ENCODE data around the gene PLEKHG5.
"Not testable (repeated sequence)": the region's sequence is repeated elsewhere in the genome, so short reads cannot be mapped to it uniquely, and the experiment has no call there.

The PLEKHG5 gene

DNA sequence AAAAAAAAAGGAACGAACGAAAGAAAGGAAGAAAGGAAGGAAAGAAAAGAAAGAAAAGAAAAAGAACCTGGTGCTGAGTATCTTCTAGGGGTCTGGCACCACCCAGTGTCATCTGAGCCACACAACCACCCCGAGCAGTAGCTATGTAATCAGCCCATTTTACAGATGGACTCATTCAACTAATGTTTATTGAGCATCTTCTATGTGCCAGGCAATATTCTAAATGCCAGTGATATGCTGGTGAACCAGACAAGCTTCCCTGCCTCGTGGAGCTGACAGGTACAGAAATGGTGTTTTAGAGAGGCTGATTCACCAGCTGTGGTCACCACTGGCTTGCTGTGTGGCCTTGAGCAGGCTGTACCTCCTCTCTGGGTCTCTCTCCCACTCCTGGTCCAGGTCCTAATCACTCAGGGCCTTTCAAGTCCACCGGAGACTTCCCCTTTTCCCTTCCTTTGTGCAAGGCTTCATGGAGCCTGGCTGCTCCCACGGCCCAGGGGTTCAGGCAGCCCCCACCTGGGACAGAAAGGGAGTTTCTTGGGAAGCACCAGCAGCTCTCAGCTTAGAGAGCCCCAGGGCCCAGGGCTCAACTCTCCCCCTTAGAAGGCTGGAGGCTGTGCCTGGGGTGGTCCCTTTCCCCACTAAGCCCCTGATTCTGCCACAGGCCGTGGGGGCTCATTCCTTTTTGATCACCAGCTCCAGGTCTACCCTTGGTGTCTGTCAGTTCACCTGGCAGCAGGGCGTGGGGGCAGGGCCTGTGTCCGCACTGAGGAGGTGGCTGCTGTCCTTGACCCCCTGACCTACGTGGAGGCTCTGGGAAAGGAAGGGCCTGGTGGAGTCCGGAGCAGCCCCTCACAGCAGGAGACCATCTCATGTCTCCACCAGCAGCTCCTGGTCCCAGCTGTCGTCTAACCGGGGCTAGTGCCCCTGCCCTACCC, 59.6 kb downstream of the PLEKHG5 start:
- not testable (repeated sequence) for H3K36me3 ChIP-seq (ENCODE audit: insufficient read depth, low read length); H3K4me3 ChIP-seq (ENCODE audit: low read length); H3K4me1 ChIP-seq (ENCODE audit: control insufficient read depth, insufficient read depth, low read length); H3K4me2 ChIP-seq (ENCODE audit: low read length); H3K9ac ChIP-seq (ENCODE audit: low read depth, low read length); H3K9me3 ChIP-seq (replicated peaks; ENCODE audit: low read length)
- H3K27me3 ChIP-seq (ENCODE audit: control insufficient read depth, insufficient read depth, low read length): peaks cover 48% of the 10 kb centered on the region

DNA sequence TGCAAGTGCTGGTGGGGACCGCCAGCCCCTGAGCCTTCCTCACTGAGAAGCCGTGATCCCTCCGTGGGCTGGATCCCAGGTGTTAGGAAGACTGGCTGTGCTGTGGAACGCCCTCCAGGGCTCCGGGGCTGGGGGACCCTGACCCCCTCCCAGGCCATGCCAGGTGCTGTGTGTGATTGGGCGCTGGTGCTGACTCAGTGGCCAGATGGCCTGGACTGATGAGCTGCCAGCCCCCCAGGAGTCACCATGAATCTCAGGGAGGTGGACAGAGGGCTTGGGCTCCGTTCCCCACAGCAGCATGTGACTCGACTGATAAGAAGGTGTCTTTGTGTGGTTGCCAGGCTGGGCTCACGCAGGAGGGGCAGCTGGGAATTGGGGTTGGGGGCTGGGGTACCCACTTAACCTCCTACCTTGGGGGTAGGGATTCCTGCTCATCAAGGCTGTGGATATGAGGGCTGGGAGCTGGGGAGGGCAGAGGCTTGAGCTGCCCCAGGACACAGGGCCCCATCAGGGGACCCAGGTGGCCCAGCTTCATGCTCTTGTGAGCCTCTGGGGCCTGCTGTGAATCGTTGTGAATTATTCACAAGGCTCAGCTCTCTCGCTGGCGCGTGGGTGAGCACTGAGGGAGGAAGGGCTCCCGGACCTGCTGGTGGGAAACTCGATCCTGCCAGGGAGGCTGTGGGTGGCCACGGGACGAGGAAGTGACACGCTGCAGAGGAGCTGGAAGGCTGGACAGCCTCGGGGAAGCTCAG, 61.6 kb downstream of the PLEKHG5 start:
- H3K4me3 ChIP-seq (ENCODE audit: low read length); H3K4me2 ChIP-seq (ENCODE audit: low read length); H3K4me1 ChIP-seq (ENCODE audit: control insufficient read depth, insufficient read depth, low read length); H3K36me3 ChIP-seq (ENCODE audit: insufficient read depth, low read length); H3K9ac ChIP-seq (ENCODE audit: low read depth, low read length); H3K9me3 ChIP-seq (replicated peaks; ENCODE audit: low read length): not testable (repeated sequence)
- H3K27me3 ChIP-seq (ENCODE audit: control insufficient read depth, insufficient read depth, low read length): peaks cover 59% of the 10 kb centered on the region

DNA sequence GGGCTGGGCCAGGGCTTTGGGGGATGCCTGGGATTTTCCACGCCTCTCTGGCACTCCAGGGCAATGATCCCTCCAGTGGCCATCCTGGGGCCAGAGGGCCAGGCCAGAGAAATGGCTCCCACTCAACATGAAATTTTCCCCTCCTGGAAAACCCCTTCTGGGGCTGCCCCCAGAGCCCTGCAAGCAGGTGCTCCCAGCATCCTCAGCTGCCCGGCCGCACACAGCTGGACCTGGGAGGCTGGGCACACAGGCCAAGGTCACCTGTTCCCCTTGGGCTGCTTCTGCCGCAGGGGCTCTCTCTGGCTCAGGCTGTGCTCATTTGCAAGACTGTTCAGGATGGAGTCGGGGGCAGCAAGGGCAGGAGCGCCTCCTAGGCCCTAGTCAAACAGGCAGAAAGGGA, 63.0 kb downstream of the PLEKHG5 start:
- peaks cover 65% of the 10 kb centered on the region for H3K27me3 ChIP-seq (ENCODE audit: control insufficient read depth, insufficient read depth, low read length)
- peaks cover 18% of the 10 kb centered on the region for H3K4me1 ChIP-seq (ENCODE audit: control insufficient read depth, insufficient read depth, low read length)
- H3K4me3 ChIP-seq (ENCODE audit: low read length); H3K36me3 ChIP-seq (ENCODE audit: insufficient read depth, low read length); H3K9ac ChIP-seq (ENCODE audit: low read depth, low read length); H3K4me2 ChIP-seq (ENCODE audit: low read length); H3K9me3 ChIP-seq (replicated peaks; ENCODE audit: low read length): not testable (repeated sequence)

DNA sequence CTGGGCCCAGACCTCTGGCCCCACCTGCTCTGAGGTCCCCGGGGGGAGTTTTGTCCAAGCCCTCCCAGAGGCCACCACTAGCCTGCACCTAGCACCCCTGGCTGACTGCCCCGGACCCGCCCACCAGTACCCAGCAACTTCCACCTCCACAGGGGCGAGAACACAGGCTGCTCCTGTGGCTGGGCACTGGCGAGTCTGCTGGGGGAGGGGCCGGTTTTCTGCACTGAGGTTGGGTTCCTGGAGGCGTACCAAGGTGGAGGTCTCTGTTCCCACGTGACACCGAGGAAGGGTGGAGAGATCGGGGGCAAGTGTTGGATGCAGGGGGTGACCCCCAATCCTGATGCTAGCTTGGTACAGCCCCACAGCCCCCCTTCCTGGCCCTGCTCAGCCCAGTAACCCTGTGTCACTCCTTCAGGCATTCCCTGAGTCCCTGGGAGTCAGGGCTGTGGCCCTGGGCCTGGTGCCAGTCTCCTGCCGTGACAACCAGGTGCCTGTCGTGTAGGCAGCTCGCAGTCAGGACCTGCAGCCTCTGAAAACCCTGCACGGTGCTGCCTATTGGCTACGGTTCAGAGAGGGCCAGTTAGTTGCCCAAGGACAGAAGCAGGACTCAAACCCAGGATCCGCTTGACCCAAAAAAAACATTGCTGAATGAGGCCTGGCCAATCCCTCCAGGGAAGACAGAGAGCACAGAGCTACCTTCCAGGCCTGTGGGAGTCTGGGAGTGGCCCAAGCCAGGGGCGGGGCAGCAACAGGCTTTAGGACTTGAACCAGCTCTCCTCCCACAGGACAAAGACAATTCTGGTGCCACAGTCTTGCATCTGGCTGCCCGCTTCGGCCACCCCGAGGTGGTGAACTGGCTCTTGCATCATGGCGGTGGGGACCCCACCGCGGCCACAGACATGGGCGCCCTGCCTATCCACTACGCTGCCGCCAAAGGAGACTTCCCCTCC, 63.8 kb downstream of the PLEKHG5 start:
- Histone ChIP-seq H3K9ac (ENCODE audit: low read depth, low read length) (no peak overlapping the region), H3K4me3 (ENCODE audit: low read length) (no peak overlapping the region), H3K36me3 (ENCODE audit: insufficient read depth, low read length) (no peaks in the 10 kb centered on the region), H3K9me3 (replicated peaks; ENCODE audit: low read length) (no peaks in the 10 kb centered on the region), H3K27me3 (ENCODE audit: control insufficient read depth, insufficient read depth, low read length) (peaks cover 70% of the 10 kb centered on the region), H3K4me1 (ENCODE audit: control insufficient read depth, insufficient read depth, low read length) (peaks cover 25% of the 10 kb centered on the region), H3K4me2 (ENCODE audit: low read length) (no peak overlapping the region)

DNA sequence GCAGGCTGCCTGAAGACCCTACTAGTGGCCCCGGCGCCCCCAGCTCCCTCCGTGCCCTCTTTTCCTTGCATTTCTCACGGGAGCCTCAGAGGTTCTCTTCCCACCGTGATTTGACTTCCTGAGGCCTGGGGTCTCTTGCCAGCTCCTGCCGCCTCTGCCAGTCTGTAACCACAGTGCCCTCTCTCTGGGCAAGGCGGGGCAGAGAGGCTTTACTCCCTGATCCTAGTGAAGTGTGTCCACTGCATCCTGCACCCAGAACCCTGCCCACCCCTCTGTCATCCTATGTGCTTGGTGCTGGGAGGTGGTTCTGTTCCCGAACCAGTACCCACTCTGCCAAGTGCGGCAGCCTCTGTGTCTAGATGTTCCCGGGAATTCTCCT, 64.5 kb downstream of the PLEKHG5 start:
- H3K4me3 ChIP-seq (ENCODE audit: low read length): no peak overlapping the region
- no peak overlapping the region for H3K4me2 ChIP-seq (ENCODE audit: low read length)
- no peaks in the 10 kb centered on the region for H3K9me3 ChIP-seq (replicated peaks; ENCODE audit: low read length)
- H3K27me3 ChIP-seq (ENCODE audit: control insufficient read depth, insufficient read depth, low read length): peaks cover 66% of the 10 kb centered on the region
- no peaks in the 10 kb centered on the region for H3K36me3 ChIP-seq (ENCODE audit: insufficient read depth, low read length)
- no peak overlapping the region for H3K9ac ChIP-seq (ENCODE audit: low read depth, low read length)
- peaks cover 28% of the 10 kb centered on the region for H3K4me1 ChIP-seq (ENCODE audit: control insufficient read depth, insufficient read depth, low read length)

DNA sequence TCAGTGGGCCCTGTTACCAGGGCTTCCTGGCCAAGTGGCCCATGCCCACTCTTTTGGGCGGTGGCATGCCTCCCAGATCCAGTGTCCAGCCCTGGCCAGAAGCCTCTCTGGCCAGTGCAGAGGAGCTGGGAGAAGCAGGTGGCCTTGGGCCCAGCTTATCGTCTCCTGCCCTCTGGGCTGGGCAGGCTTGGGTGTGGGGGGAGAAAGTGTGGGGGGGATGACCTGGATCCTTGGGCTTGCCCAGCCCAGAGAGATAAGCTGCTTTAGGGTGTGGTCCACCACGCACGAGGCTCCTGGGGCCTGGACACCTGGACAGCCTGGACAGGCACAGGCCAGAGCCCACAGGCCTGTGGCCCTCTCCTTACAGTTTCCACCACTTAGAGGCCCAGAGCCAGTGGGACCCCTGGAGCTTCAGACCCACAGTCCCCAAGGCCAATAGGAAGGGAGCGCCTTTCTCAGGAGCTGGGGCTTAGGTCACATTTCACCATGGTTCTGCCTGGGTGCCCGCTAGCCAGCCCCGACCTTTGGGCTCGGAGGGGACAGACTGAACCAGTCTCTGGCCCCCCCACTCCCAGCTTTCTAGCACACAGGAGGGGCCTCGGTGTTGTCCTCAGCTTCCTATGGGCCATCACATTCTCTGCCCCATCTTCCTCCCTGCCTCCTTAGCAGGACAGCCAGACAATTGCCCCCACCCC, 65.0 kb downstream of the PLEKHG5 start:
- Histone ChIP-seq H3K9me3 (replicated peaks; ENCODE audit: low read length) (no peaks in the 10 kb centered on the region), H3K9ac (ENCODE audit: low read depth, low read length) (no peak overlapping the region), H3K36me3 (ENCODE audit: insufficient read depth, low read length) (no peaks in the 10 kb centered on the region), H3K4me2 (ENCODE audit: low read length) (no peak overlapping the region), H3K4me3 (ENCODE audit: low read length) (no peak overlapping the region), H3K27me3 (ENCODE audit: control insufficient read depth, insufficient read depth, low read length) (peaks cover 69% of the 10 kb centered on the region), H3K4me1 (ENCODE audit: control insufficient read depth, insufficient read depth, low read length) (peaks cover 28% of the 10 kb centered on the region)

DNA sequence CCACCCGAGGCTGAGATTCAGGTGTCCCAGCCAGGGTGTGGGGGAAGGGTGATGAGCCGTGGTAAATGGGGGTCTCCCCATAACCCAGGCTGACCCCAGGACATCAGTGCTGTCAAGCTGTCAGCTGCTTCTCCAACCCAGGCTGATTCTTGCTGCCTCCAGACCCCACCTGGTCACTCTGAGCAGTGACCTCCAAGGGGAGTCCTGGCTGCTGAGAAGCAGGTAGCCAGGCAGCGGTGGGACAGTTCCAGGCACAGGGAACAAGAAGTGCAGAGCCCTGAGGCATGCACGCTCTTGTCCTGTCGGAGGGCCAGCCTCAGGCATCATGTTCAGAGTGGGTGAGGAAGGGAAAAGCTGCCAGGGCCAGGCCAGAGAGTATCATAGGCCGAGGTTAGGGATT, 65.8 kb downstream of the PLEKHG5 start:
- H3K9ac ChIP-seq (ENCODE audit: low read depth, low read length): no peak overlapping the region
- peaks cover 28% of the 10 kb centered on the region for H3K4me1 ChIP-seq (ENCODE audit: control insufficient read depth, insufficient read depth, low read length)
- H3K4me3 ChIP-seq (ENCODE audit: low read length): no peak overlapping the region
- H3K36me3 ChIP-seq (ENCODE audit: insufficient read depth, low read length): no peaks in the 10 kb centered on the region
- no peaks in the 10 kb centered on the region for H3K9me3 ChIP-seq (replicated peaks; ENCODE audit: low read length)
- H3K4me2 ChIP-seq (ENCODE audit: low read length): no peak overlapping the region
- H3K27me3 ChIP-seq (ENCODE audit: control insufficient read depth, insufficient read depth, low read length): peaks cover 72% of the 10 kb centered on the region

DNA sequence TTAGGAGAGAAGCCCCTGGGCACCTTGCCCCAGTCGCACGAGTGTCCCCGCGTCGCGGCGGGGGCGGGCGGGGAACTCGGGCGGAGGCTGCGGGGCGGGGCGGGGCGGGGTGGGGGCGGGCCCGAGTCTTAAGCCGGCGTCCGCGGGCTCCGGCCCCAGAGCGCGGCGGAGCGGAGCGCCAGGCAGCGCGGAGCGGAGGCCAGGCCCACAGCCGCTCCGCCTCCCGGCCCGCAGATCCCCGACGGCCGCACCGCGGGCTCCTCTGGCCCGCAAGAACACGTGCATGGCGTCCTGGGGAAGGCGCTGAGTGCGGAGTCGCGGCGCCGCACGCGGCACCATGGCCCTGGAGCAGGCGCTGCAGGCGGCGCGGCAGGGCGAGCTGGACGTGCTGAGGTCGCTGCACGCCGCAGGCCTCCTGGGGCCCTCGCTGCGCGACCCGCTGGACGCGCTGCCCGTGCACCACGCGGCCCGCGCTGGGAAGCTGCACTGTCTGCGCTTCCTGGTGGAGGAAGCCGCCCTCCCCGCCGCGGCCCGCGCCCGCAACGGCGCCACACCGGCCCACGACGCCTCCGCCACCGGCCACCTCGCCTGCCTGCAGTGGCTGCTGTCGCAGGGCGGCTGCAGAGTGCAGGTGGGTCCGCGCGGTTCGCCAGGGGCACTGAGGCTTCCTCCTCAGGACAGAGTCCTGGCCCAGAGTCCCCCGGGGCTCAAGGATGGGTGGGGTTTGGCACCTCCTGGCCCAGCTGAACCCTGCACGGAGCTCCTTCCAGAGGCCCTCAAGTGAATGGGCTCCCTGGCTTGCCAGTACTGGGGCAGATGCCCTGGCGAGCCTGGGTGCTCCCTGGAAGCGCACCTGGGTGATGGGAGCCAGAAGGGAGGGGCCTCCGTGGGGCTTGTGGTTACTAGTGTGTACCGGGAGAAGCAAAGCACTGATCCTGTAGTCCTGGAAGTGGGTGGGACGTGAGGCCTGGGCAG, 66.6 kb downstream of the PLEKHG5 start, which contains the start of gene ESPN:
TSS of gene ESPN (plus strand) at position 158 of the 975 bp plus-strand sequence. CDS start at position 338, 180 bp downstream.
- Histone ChIP-seq H3K4me1 (ENCODE audit: control insufficient read depth, insufficient read depth, low read length) (peaks cover 33% of the 10 kb centered on the region), H3K9ac (ENCODE audit: low read depth, low read length) (no peak within 1 kb of the TSS), H3K4me2 (ENCODE audit: low read length) (peak within 1 kb of the TSS; percentile 54), H3K4me3 (ENCODE audit: low read length) (no peak within 1 kb of the TSS), H3K36me3 (ENCODE audit: insufficient read depth, low read length) (no peaks in the 10 kb centered on the region), H3K27me3 (ENCODE audit: control insufficient read depth, insufficient read depth, low read length) (peaks cover 72% of the 10 kb centered on the region), H3K9me3 (replicated peaks; ENCODE audit: low read length) (no peaks in the 10 kb centered on the region)

DNA sequence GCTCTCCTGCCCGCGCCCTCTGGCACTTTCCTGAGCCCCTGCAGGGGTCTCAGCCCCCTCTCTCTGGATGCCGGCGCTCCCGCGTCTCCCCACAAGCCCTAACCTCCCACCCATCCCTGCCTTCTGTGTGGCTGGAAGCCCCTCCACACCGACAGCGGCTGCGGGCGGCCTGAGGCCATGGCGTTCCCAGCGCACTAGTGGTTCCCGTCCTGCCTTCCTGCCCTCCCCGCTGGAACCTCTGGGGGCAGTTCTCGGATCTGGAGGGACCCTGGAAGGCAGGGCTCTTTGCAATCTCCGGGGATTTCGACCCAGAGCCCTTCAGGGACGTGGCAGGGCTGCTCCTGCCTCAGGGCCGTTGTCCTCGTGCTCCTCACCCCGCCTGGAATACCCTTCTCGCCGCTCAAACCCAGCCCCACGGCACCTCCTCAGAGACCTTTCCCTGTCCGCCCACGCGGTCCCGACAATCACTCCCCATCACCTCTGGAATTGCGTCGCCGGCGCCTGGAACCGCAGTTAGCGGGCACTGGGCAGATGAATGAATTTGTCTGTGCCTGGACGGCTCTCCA, 67.4 kb downstream of the PLEKHG5 start:
- H3K4me1 ChIP-seq (ENCODE audit: control insufficient read depth, insufficient read depth, low read length): peaks cover 33% of the 10 kb centered on the region
- H3K4me3 ChIP-seq (ENCODE audit: low read length): no peak overlapping the region
- no peaks in the 10 kb centered on the region for H3K36me3 ChIP-seq (ENCODE audit: insufficient read depth, low read length)
- H3K9ac ChIP-seq (ENCODE audit: low read depth, low read length): no peak overlapping the region
- H3K27me3 ChIP-seq (ENCODE audit: control insufficient read depth, insufficient read depth, low read length): peaks cover 72% of the 10 kb centered on the region
- H3K9me3 ChIP-seq (replicated peaks; ENCODE audit: low read length): no peaks in the 10 kb centered on the region
- peak overlapping the region; percentile 53 for H3K4me2 ChIP-seq (ENCODE audit: low read length)
